Upper lobe of left lung (tissue), 4 donors: ENCODE measurements around the gene SEMA5A.

Experiments
- CTCF ChIP-seq, 6 experiments: fragments of 450-650 bp in 4 of 6; fragments of 200-600 bp in 2 of 6; sonication (generic) in 2 of 6; IDR thresholded peaks; one replicate each; pipeline ENCODE4 v1.5.1; 2016 to 2019; ENCODE audit warnings: antibody characterized with exemption in 6 of 6
- POLR2A ChIP-seq, 4 donors: fragments of 450-650 bp; IDR thresholded peaks; one replicate each; pipeline ENCODE4 v1.5.1; 2016 to 2017; ENCODE audit warnings: antibody characterized with exemption in 4 of 4, mild to moderate bottlenecking in 2 of 4

GRCh38 chr5:9118852-9119251 lies 427.0 kb downstream of the SEMA5A start:
- TF ChIP-seq CTCF (IDR thresholded peaks at IDR 0.05): no peak
- TF ChIP-seq POLR2A (IDR thresholded peaks at IDR 0.05): no peak
